ENCODE results near the gene MYRF.

DNA sequence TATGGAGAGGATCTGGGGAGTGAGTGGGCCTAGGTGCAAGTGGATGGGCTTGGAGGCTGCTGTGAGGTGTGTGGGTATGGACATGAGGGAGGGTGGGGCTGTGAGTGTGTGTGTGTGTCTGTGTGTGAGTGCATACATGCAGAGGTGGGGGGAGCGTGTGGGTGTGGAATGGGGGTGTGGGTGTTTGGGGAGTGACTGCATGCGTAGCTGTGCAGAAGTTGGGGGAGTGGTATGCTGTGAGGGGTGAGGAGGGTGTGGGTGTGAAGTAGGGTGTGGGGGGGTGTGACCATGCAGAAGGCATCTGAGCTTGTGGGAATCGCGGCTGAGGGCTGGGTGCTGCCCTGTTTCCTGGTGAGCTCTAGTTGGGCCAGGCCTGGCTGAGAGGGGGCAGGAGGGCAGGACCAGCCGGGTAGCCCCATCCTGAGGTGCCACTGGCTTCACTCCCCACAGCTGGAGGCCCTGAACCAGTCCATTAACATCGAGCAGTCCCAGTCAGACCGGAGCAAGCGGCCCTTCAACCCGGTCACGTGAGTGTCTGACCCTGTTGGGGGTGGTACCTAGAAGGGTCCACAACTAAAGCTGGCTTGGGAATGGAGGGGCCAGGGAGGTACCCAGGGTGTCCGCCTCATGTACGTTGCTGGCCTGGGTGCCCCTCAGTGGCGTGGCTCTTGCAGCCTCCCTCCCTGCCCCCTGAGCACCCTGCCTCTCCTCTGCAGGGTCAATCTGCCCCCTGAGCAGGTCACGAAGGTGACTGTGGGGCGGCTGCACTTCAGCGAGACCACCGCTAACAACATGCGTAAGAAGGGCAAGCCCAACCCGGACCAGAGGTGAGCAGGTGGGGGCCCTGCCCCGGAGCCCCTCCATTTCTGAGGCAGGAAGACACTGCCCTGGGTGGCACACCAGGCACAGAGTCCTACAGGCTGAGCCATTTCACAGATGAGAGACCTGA, 23.4 kb downstream of the MYRF start:
- TF ChIP-seq, protein P1, sequence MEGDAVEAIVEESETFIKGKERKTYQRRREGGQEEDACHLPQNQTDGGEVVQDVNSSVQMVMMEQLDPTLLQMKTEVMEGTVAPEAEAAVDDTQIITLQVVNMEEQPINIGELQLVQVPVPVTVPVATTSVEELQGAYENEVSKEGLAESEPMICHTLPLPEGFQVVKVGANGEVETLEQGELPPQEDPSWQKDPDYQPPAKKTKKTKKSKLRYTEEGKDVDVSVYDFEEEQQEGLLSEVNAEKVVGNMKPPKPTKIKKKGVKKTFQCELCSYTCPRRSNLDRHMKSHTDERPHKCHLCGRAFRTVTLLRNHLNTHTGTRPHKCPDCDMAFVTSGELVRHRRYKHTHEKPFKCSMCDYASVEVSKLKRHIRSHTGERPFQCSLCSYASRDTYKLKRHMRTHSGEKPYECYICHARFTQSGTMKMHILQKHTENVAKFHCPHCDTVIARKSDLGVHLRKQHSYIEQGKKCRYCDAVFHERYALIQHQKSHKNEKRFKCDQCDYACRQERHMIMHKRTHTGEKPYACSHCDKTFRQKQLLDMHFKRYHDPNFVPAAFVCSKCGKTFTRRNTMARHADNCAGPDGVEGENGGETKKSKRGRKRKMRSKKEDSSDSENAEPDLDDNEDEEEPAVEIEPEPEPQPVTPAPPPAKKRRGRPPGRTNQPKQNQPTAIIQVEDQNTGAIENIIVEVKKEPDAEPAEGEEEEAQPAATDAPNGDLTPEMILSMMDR (conservative IDR thresholded peaks at IDR 0.05): no peak
- no peak for TF ChIP-seq EZH2 (IDR thresholded peaks at IDR 0.05; ENCODE audit: low read depth)

Data from PC-9 (cell line).